GM18505 (cell line): ENCODE measurements around the gene HOXB2.
A peak's percentile ranks its signal among the peaks of the same experiment; 100 is the strongest.
"Not testable (repeated sequence)": the region's sequence is repeated elsewhere in the genome, so short reads cannot be mapped to it uniquely, and the experiment has no call there.

Experiments used
- ATAC-seq: cut with Tn5 transposase; IDR thresholded peaks from one replicate; pipeline ENCODE4 v1.9.1; 2021; ENCODE audit not compliant: unreplicated experiment
- POLR2A ChIP-seq: IDR thresholded peaks from 4 replicates; pipeline ENCODE4 v1.6.1; 2011; ENCODE audit warnings: borderline replicate concordance; ENCODE audit not compliant: insufficient read depth, insufficient read length; ENCODE audit errors: extremely low read depth

The HOXB2 gene

DNA sequence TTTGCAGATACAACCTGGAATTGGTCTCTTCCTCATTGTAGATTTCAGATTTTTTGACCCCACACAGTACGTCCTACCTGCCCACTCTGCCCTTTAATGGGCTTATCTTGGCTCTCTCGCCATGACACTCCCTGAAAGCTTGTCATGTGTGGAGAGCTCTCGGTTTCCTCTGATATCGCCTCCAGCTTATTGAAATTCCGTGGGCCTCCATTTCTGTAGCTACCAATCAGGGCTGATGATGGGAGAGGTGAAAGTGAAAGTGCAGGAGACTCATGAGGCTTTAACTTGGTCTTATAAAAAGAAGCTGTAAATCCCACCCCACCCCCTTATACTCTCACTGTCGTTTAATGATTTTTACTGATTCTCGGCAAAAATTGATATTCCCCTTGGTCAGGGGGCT, 31.8 kb downstream of the HOXB2 start:
- no peak for ATAC-seq
- TF ChIP-seq POLR2A: no peak

DNA sequence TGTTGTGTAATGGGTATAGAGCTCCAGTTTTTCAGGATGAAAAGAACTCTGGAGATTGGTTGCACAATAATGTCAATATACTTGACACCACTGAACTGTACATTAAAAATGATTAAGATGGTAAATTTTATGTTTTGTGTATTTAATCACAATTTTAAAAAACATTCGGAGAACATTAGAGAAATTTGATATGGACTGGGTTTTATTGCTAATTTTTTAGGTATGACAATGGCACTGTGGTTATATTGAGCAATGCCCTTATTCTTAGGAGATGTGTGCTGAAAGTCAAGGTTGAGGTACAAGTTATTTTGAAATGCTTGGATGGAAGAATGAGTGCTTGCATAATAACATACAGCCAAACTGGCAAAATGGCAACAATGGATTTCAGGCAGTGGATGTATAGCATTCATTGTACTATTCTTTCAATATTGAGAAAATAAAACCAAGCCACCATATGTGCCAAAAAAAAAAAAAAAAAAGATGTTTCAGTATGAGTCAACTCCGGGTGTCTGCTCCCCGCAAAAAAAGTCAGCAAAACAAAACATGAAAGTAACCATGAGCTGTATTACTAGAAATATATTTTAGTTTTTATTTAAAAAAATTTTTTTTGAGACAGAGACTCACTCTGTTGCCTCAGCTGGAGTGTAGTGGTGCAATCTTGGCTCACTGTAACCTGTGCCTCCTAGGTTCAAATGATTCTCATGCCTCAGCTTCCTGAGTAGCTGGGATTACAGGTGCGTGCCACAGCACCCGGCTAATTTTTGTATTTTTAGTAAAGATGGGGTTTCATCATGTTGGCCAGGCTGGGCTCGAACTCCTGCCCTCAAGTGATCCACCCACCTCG, 33.9 kb downstream of the HOXB2 start:
- ATAC-seq: no peak
- no peak for TF ChIP-seq POLR2A

DNA sequence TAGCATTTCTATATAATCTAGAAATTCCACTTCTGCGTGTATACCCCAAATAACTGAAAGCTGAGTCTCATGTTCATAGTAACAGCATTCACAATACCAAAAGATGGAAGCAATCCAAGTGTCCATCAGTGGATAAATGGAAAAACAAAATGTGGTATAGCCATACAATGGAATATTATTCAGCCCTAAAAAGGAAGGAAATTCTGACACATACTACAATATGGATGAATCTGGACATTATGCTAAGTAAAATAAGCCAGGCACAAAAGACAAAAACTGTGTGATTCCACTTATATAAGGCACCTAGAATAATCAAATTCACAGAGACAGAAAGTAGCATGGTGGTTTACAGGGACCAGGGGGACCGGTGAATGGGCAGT, 34.5 kb downstream of the HOXB2 start:
- ATAC-seq: no peak

DNA sequence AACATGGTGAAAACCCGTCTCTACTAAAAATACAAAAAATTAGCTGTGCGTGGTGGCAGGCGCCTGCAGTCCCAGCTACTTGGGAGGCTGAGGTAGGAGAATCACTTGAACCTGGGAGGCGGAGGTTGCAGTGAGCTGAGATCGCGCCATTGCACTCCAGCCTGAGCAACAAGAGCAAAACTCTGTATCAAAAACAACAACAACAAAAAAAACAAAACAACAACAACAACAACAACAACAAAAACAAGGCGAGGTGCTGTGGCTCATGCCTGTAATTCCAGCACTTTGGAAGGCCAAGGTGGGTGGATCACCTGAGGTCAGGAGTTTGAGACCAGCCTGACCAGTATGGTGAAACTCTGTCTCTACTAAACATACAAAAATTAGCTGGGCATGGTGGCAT, 35.2 kb downstream of the HOXB2 start:
- ATAC-seq: not testable (repeated sequence)

More for the DNA sequence above, 34.5 kb downstream of the HOXB2 start:
- no peak for TF ChIP-seq POLR2A

DNA sequence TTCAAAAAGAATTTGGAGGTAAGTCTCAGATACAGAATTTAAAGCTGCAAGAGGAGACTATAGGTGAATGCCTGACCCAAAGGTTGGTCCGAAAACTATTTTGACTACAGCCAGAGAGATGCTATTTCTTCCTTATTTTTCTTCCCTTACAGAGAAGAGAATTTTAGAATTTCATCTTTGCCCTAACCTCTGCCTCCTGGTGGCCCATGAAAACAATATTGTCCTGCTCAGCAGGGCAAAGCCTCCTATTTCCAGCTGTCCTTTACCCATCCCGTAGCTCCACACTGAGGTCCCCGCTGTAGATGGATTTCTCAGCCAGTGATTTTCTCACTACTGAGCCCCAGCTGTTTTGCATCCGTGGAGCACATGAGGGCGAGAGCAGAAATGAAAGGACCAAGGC, 38.7 kb downstream of the HOXB2 start:
- TF ChIP-seq POLR2A: no peak
- no peak for ATAC-seq

DNA sequence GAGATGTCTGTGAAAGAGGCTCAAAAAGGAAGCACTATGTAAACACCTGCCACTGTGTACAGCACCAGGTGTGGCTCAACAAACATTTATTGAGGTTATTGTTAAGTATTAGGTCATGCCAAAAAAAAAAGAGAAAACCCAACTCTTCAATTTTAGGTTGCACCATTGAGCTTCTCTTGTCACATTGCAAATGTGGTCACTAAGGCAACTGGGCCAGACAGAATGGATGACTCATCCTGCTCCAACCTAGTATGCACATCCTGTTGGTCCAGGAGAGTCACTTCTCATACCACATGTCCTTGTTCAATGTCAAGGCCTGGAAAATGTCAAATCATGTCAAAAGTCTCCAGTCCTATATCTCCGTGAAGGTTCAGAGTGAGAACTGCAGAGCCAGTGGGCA, 39.1 kb downstream of the HOXB2 start:
- peak; percentile 73 for ATAC-seq
- no peak for TF ChIP-seq POLR2A

DNA sequence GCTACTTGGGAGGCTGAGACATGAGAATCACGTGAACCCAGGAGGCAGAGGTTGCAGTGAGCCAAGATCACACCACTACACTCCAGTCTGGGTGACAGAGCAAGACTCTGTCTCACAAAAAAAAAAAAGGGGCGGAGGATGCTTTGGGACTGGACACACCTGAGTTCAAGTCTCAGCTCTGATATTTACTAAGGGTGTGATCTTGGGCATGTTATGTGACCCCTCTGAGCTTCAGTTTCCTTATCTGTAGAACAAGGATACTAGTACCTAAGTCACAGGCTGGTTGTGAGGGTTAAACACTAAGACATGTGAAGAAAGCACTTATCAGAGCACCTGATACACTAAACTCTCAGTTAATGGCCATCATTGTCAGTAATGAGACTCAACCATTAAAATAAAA, 40.0 kb downstream of the HOXB2 start:
- ATAC-seq: no peak
- no peak for TF ChIP-seq POLR2A

DNA sequence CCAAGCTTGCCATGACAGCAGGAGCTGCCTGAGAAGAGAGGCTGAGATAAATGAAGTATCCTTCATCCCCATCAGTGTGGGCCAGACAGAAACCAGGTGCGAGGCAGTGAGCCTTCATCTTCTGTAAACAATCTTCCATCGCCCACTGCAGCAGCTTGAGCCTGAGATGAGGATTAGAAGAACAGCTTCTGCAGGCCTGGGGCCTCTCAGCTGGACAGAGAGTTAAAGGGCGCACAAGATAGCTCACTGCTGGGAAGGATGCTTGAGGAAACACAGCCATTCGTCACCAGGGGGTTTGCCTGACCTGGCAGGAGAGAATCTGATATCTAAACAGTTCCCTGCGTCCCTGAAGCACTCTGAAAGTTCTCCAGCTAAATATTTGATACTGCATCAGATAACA, 41.2 kb downstream of the HOXB2 start:
- ATAC-seq: no peak
- no peak for TF ChIP-seq POLR2A

DNA sequence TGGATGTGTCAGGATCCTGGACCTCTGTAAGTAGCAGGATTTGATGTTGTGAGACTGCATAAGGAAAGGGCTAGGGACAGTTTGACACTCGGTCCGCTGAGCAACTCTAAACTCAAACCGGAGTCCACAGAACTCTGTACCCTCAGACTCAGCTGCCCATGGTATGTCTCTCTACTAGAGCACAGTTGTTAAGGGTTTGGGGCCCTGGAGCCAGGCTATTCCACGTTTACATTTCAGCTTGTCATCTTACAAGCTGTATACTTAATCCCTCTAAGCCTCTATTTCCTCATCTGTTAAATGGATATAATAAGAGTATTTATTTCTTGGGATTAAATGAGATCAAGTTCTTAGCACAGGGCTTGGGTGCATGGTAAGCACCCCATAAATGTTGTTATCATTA, 42.0 kb downstream of the HOXB2 start:
- no peak for TF ChIP-seq POLR2A
- ATAC-seq: no peak

DNA sequence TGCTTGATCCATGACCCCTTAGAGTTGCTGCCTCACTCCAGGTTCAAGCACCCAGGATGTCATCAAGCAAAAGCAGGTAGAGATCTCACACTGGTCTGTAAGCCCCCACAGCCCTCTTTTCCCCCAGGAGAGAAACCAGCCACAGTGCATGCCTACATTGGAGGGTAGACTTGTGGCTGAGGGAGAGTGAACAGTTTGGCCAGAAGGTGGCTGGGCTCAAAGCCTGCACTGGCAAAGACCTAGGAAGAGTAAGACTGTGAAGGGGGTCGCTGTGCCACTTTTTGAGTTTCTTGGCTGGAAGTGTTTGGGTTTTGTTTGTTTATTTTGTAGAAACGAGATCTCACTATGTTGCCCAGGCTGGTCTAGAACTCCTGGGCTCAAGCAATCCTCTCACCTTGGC, 42.6 kb downstream of the HOXB2 start:
- TF ChIP-seq POLR2A: no peak
- ATAC-seq: no peak

DNA sequence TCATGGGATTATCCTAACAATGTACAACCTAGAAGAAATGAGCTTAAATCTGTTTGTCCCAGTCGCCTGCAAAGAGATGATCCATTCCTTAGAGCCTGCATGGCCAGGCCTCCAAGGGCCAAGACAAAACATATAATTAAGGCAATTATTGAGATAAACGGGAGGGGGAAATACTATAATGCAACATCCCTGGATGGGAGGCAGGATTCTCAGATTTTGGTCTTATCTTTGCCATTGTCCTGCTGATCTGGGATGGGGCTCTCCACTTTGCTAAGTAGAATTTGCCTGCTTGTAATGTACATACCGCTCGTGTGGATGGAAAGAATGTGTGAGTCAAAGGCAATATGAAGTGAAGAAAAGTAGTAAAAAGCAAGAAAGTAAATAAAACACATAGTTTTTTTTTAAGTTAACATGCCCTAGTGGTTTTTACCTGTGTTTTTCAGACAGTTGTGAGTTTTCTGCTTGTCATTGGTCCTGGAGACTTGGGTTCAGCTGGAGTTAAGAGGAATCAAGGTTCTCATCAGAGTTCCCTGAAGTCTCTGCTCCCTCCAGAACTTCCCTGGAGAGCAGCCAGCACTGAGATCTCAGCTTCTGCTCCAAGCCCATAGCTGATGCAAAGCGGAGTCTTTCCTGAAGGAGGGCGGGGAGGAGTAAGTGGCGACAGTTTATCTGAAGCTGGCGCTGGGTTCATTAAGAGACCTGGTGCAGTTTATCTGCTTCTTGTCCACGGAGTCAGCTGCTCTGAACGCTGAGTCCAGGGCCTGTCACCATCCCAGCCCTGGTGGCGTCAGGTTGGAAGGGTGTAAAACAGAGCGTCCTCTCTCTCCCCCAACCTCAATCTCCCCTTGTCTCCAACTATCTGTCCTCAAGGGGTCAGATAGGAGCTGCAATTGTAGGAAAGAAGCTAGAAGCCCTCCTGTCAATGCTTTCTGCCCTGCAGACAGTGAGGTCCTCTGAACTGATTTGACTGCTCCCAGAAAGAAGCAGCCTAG, 44.2 kb downstream of the HOXB2 start:
- no peak for ATAC-seq
- TF ChIP-seq POLR2A: no peak

DNA sequence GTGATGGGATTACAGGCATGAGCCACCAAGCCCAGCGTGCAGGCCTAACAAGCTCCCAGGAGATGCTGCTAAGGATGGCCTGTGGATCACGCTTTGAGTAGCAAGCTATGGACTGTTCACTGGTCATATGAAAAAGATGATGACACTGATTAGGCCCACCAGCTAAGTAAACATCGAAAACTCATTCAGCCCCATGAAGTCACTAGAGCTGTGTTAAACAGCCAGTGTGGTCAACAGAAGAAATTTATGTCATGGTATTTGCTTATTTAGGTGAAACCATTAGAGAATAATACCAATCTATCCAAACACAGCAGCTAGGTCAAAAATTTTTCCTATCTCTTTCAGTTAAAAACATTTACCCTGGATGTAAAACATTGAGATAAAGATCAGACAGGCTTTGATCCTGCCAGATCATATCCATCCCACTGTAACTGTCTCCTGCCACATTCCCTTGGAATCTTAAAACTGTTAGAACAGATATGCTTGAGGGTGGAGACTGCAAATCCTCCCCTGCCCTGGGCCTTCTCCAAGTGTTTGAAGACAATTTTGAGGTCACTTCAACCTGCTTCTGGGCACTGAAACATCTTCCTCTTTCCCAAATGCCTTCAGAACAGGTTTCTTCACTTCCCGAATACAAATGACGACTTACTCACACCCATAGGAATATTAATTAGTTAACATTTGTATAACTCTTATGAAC, 45.0 kb downstream of the HOXB2 start:
- TF ChIP-seq POLR2A: no peak
- no peak for ATAC-seq

DNA sequence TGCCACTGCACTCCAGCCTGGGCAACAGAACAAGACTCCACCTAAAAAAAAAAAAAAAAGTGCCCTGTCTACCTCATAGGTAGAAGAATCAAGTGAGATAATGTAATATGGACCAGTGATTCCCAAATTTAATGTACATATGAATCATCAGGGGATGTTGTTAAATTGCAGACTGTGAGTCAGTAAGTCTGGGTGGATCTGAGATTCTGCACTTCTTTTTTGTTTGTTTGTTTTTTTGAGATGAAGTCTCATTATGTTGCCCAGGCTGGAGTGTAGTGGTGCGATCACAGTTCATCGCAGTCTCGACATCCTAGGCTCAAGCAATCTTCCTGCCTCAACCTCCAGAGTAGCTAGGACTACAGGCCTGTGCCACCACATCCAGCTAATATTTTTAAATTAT, 45.7 kb downstream of the HOXB2 start:
- no peak for ATAC-seq
- no peak for TF ChIP-seq POLR2A
